SIG-M5 (cell line): ENCODE data around the gene ANKRD13C.
"Not testable (repeated sequence)": the region's sequence is repeated elsewhere in the genome, so short reads cannot be mapped to it uniquely, and the experiment has no call there.

Experiments
- DNase-seq: peaks from one replicate; lab custom pipeline; 2025; lab: John Stamatoyannopoulos, UW

ANKRD13C gene

DNA sequence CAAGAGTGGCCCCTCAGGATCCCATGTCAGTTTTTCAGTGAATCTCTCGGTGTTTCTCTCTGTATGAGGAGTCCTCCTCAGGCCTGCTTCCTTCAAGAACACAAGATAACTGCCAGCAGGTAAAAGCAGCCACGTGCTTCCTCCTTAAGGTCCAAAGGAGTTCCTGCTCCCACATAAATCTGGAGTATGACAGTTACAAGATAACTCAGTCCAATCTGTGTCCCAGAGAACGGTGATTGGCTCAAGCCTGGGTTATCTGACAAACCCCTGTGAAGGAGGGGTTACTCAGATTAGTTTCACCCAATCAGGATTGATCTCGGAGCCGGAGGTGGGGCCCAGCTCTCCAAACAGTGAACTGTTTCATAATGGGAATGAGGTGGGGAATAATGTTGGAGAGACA is 5.8 kb upstream of the ANKRD13C start:
- no peak for DNase-seq

- DNase-seq = no peak
Measured at GRCh38 chr1:70358921-70359564, 4.5 kb upstream of the ANKRD13C start.

GRCh38 chr1:70355920-70356319 is 1.4 kb upstream of the ANKRD13C start:
- DNase-seq = no peak

- no peak for DNase-seq
Measured at GRCh38 chr1:70355111-70355407, 537 bp upstream of the ANKRD13C start.

GRCh38 chr1:70353601-70354331 is 756 bp downstream of the ANKRD13C start:
- DNase-seq = no peak

- DNase-seq = no peak
Measured at GRCh38 chr1:70353044-70353443, 1.5 kb downstream of the ANKRD13C start.

DNA sequence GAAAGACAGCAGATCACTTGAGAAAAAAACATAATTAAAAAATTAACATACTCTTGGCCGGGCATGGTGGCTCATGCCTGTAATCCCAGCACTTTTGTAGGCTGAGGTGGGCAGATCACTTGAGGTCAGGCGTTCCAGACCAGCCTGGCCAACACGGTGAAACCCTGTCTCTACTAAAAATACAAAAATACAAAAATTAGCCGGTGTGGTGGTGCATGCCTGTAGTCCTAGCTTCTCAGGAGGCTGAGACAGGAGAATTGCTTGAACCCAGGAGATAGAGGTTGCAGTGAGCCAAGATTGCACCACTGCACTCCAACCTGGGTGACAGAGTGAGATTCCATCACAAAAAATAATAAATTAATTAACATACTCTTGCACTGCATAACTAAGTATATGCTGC is 4.7 kb downstream of the ANKRD13C start:
- DNase-seq = not testable (repeated sequence)

DNA sequence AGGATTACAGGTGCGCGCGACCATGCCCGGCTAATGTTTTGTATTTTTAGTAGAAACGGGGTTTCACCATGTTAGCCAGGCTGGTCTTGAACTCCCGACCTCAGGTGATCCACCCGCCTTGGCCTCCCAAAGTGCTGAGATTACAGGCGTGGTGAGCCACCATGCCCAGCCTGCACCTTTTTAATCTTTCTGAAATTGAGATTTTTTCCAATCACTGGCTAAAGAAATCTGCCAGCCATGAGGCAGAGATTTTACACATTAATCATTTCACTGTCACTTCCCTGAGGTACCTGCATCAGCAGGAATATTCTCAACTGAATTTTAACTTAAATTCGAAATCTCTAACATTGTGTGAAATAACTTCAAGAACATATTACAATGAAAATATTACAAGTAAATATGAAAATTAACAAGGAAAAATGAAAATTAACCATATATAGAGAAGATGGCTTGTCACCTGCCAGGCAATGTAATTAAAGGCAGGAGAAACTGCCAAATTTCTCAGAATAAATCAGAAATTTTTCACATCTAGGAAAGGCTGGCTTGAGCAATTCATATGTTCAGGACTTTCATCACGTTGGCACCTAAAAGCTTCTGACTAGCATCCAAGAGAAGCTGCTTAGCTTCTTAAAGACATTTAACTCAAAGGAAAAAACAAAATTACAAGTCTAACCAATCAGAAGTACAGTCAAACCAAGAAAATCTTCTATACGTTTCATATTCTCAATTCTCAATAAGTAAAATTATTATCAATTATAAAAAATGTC is 5.9 kb downstream of the ANKRD13C start:
- no peak for DNase-seq

- not testable (repeated sequence) for DNase-seq
Measured at GRCh38 chr1:70339644-70340043, 14.9 kb downstream of the ANKRD13C start.

DNA sequence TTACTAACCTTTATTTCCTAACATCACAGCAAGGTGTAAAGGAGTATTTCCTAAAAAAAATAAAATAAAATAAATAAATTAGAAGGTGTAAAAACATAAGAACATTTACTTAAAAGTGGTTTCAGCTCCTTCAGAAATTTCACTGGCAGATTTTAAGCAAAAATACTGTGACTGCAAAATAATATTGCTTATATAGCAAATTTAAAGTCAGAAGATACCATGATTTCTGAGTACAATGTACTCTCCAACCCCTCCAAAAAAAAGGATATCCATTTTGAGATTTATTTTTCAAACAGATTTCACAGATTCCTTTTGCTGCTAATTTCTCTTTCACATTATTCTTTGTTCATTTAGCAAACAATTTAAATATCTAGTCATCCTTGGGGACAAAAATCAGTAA is 18.5 kb downstream of the ANKRD13C start:
- DNase-seq = no peak

- no peak for DNase-seq
Measured at GRCh38 chr1:70334436-70334835, 20.1 kb downstream of the ANKRD13C start.

- no peak for DNase-seq
Measured at GRCh38 chr1:70333245-70333644, 21.3 kb downstream of the ANKRD13C start.

DNA sequence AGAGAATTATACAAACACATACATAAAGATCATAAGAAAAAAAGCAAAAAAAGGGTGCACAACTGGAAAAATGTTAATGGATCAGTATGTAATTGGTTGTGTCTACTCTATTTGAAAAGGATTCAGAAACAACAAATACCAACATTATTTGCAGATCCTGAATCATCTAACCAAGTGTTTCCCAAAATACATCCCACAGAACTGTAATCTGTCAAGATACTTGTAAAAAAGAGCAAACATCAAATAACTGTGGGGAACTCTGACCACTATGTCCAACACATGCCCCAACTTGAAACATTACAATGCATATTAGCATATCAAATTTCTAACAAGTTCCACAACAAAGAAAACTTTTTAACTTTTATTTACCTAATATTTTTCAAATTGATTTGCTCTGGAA is 22.6 kb downstream of the ANKRD13C start:
- DNase-seq = no peak

- DNase-seq = no peak
Measured at GRCh38 chr1:70327306-70328076, 27.0 kb downstream of the ANKRD13C start.

GRCh38 chr1:70324683-70325082 is 29.8 kb downstream of the ANKRD13C start:
- no peak for DNase-seq

DNA sequence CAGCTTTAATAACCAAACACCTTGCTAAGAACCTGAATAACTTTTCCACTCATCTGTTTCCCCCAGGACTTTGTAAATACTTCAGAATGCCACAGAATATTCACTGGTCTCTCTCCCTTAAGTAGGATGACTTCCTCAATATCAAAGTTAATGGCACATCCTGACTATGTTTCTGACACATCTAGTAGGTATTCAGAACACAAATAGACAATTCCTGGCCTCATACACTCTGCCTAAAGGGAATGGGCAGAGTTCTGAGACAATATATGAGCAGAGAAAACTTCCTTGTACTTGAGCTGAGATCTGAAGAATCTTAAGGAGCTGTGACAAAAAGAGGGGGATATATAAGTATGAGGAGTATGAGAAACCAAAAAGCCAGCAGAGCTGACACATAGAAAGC is 34.8 kb downstream of the ANKRD13C start:
- DNase-seq = no peak

GRCh38 chr1:70318191-70318590 is 36.3 kb downstream of the ANKRD13C start:
- no peak for DNase-seq

DNA sequence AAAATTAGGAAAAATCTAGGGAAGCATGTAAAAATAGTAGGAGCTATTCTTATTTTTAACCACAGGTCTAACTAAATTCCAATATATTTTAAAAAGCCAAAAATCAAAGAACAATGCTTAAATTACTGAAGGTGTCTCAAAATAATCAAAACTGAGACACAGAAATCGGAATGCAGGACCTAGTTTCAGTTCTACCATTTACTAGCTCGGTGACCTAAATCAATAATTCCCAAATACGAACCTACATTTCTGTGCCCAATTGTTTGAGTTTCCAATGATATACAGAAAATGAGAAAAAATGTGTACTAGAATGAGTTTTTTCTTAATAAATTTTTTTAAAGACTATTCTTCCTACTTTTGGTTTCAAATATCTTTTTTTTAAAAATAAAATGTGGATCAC is 37.4 kb downstream of the ANKRD13C start:
- no peak for DNase-seq

GRCh38 chr1:70315782-70316181 is 38.7 kb downstream of the ANKRD13C start:
- no peak for DNase-seq

DNA sequence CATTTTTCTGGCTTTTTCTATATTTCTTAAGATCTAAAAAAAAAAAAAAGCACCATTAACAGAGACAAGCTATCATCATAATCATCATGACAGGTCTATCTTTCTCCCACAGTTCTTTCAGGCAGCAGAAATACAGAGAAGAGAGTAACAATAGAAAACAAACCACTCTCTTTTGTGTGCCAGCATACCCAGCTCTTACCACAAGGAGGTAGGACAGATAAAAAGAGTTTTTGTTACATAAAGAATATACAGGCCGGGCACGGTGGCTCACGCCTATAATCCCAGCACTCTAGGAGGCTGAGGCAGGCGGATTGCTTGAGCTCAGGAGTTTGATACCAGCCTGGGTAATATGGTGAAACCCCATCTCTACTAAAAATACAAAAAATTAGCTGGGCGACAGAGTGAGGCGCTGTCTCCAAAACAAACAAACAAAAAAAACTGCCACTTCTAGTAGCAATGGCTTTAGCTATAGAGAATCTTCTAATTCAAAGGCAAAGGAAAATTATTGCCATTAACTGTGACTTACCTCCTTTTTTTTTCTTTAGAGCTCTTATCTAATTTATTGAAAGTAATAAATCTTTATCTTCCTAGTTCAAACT is 39.7 kb downstream of the ANKRD13C start:
- DNase-seq = no peak

DNA sequence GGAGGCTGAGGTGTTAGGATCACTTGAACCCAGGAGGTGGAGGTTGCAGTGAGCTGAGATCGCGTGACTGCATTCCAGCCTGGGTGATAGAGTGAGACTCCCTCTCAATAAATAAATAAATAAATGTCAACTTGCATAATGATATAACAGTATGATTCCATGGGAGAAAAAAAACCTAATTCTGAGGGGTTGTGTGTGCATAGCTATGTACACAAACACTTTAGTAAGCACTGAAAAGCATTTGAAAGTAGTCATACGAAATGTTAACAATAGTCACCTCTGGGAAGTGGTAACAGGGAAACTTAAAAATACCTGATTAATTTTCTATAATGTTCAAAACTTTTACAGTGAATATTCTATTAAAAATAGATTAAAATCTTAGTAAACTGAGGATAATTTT is 43.2 kb downstream of the ANKRD13C start:
- no peak for DNase-seq

DNA sequence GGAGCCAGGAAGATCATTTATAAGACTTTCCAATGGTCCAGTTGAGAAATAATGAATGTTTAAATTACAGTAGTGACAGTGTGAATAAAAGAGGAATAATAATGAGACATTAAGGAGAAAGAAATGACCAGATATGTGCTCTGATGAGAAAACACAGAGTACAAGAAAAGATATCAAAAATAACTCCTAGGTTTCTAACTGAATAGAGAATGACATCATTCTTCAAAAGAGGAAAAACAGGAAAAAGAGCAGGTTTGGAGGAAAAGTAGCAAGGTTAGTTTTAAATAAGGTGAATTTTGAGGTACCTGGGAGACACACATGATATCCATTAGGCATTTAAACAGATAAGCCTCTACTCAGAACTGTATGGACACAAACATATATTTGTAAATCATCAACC is 55.0 kb downstream of the ANKRD13C start:
- no peak for DNase-seq
